CD14-positive monocyte (primary cell): ENCODE measurements around the gene CFAP20DC. TPM values are rescaled to one million over a fixed set of nuclear protein-coding genes. Genes with fewer than 3 reads are reported as not detected.

ENCODE experiments used
- DNase-seq, 3 donors: peaks; one replicate each; pipeline ENCODE4 v3.0.0-alpha.2; 2011 to 2022
- H2AFZ ChIP-seq: 2 replicates; pipeline ENCODE4 v1.6.0; 2012; ENCODE audit warnings: mild to moderate bottlenecking, low read depth, low read length, inconsistent platforms; ENCODE audit not compliant: insufficient read depth, poor library complexity, severe bottlenecking
- H3K27ac ChIP-seq, 2 donors: 1 replicate in 1 of 2; 2 replicates in 1 of 2; pipeline ENCODE4 v1.5.1; 2012 to 2013; ENCODE audit warnings: low read length in 2 of 2, control low read depth in 1 of 2, inconsistent platforms in 1 of 2, low read depth in 1 of 2, mild to moderate bottlenecking in 1 of 2
- H3K27me3 ChIP-seq, 2 donors: one replicate each; pipeline versions ENCODE4 v1.6.0 to v1.6.1; 2011 to 2013; ENCODE audit warnings: low read length in 2 of 2; ENCODE audit not compliant: control insufficient read depth in 2 of 2, insufficient read depth in 2 of 2
- H3K36me3 ChIP-seq, 2 donors: replicated peaks in 1 of 2; 1 replicate in 1 of 2; 2 replicates in 1 of 2; pipeline versions ENCODE4 v1.5.1 to v1.6.1; 2012 to 2013; ENCODE audit warnings: low read length in 2 of 2, control low read depth in 1 of 2, inconsistent platforms in 1 of 2, mild to moderate bottlenecking in 1 of 2; ENCODE audit not compliant: insufficient read depth in 2 of 2, control insufficient read depth in 1 of 2
- H3K4me1 ChIP-seq, 2 donors: 1 replicate in 1 of 2; 2 replicates in 1 of 2; pipeline versions ENCODE4 v1.5.1 to v1.6.1; 2012 to 2013; ENCODE audit warnings: low read length in 2 of 2, control low read depth in 1 of 2, inconsistent platforms in 1 of 2, mild to moderate bottlenecking in 1 of 2, moderate library complexity in 1 of 2; ENCODE audit not compliant: insufficient read depth in 2 of 2, control insufficient read depth in 1 of 2
- H3K4me2 ChIP-seq: replicated peaks from 2 replicates; pipeline ENCODE3; 2012; ENCODE audit warnings: low read length, moderate library complexity, mild to moderate bottlenecking; ENCODE audit not compliant: poor library complexity, severe bottlenecking; ENCODE audit errors: extremely low read depth
- H3K4me3 ChIP-seq, 3 experiments: fragments of 200-600 bp in 1 of 3; sonication (generic) in 1 of 3; replicated peaks in 1 of 3; 1 replicate in 2 of 3; 2 replicates in 1 of 3; pipeline ENCODE4 v1.5.1; 2011 to 2013; ENCODE audit warnings: low read length in 3 of 3, mild to moderate bottlenecking in 3 of 3, control low read depth in 2 of 3, low read depth in 2 of 3, inconsistent platforms in 1 of 3, moderate library complexity in 1 of 3
- H3K79me2 ChIP-seq: 2 replicates; pipeline ENCODE4 v1.6.0; 2012; ENCODE audit warnings: mild to moderate bottlenecking, control low read depth, inconsistent platforms, low read length, moderate library complexity; ENCODE audit not compliant: insufficient read depth
- H3K9ac ChIP-seq: 2 replicates; pipeline ENCODE4 v1.6.0; 2017; ENCODE audit warnings: low read length, mild to moderate bottlenecking; ENCODE audit not compliant: insufficient read depth, poor library complexity, severe bottlenecking
- H3K9me3 ChIP-seq, 2 donors: replicated peaks in 1 of 2; 1 replicate in 1 of 2; 2 replicates in 1 of 2; pipeline versions ENCODE4 v1.5.1 to v1.6.1; 2012 to 2013; ENCODE audit warnings: low read length in 2 of 2, control low read depth in 1 of 2; ENCODE audit not compliant: control insufficient read depth in 1 of 2, insufficient read depth in 1 of 2
- H4K20me1 ChIP-seq: 2 replicates; pipeline ENCODE4 v1.6.0; 2012; ENCODE audit warnings: mild to moderate bottlenecking, low read length, control low read depth, moderate library complexity; ENCODE audit not compliant: insufficient read depth
- H3K27ac Mint-ChIP-seq, 7 donors: one replicate each; pipeline ENCODE4 v1.8.0; 2020; ENCODE audit warnings: mild to moderate bottlenecking in 7 of 7, mixed read lengths in 7 of 7, moderate library complexity in 6 of 7, inconsistent platforms in 2 of 7
- H3K27me3 Mint-ChIP-seq, 3 donors: one replicate each; pipeline ENCODE4 v1.8.0; 2021 to 2022; ENCODE audit warnings: low read depth in 3 of 3, mild to moderate bottlenecking in 3 of 3, mixed read lengths in 3 of 3, moderate library complexity in 3 of 3, inconsistent platforms in 1 of 3
- H3K36me3 Mint-ChIP-seq, 2 donors: one replicate each; pipeline ENCODE4 v1.8.0; 2020; ENCODE audit warnings: mixed read lengths in 2 of 2, inconsistent platforms in 1 of 2, mild to moderate bottlenecking in 1 of 2
- H3K4me1 Mint-ChIP-seq: one replicate; pipeline ENCODE4 v1.8.0; 2020; ENCODE audit warnings: mild to moderate bottlenecking, mixed read lengths
- H3K4me3 Mint-ChIP-seq, 2 donors: one replicate each; pipeline ENCODE4 v1.8.0; 2020; ENCODE audit warnings: mild to moderate bottlenecking in 2 of 2, mixed read lengths in 2 of 2, moderate library complexity in 1 of 2
- H3K9me3 Mint-ChIP-seq, 7 donors: one replicate each; pipeline ENCODE4 v1.8.0; 2020 to 2022; ENCODE audit warnings: mixed read lengths in 7 of 7, mild to moderate bottlenecking in 6 of 7, moderate library complexity in 6 of 7, inconsistent platforms in 2 of 7
- CTCF ChIP-seq: fragments of 200-600 bp; IDR thresholded peaks from one replicate; pipeline ENCODE4 v1.8.0; 2022; ENCODE audit warnings: antibody characterized with exemption, mild to moderate bottlenecking
- WGBS: methylation state at CpG from one replicate; pipeline ENCODE4 v1.1.5; 2013; ENCODE audit warnings: missing lambda C conversion rate; ENCODE audit not compliant: insufficient coverage; 5-methylcytosine and 5-hydroxymethylcytosine counted together
- intact Hi-C, 2 donors: fragments of 100-400 bp; cut with micrococcal nuclease; formaldehyde crosslinking; loops; one replicate each; pipeline versions ENCODE4 v1.15.0 to v1.15.1; 2023
- polyA plus RNA-seq, 3 donors: library from polyadenylated mRNA; depleted of rRNA in 1 of 3; unstranded in 2 of 3; stranded (reverse) in 1 of 3; fragments of 300-500 nt in 2 of 3; fragments of >200 nt in 1 of 3; fragmentation: Illumina TruSeq in 2 of 3; gene quantifications; 1 replicate in 2 of 3; 2 replicates in 1 of 3; pipeline ENCODE4 v1.2.3, GENCODE V29; 2012 to 2021

The CFAP20DC gene
- polyA plus RNA-seq, 3 donors = not detected

GRCh38 chr3:58751882-58752567 lies 297.8 kb downstream of the CFAP20DC start:
- Histone ChIP-seq H3K27ac (no peak overlapping the region), H2AFZ (no peak overlapping the region), H3K4me2 (no peak overlapping the region), H4K20me1 (no peaks in the 10 kb centered on the region), H3K36me3 (no peaks in the 10 kb centered on the region), H3K27me3 (no peaks in the 10 kb centered on the region), H3K4me3 (no peak overlapping the region), H3K9me3 (no peaks in the 10 kb centered on the region), H3K4me1 (no peaks in the 10 kb centered on the region), H3K9ac (no peak overlapping the region), H3K79me2 (no peaks in the 10 kb centered on the region)
- H3K36me3 Mint-ChIP-seq = no peaks in the 10 kb centered on the region
- no peak overlapping the region for H3K4me3 Mint-ChIP-seq
- H3K9me3 Mint-ChIP-seq = no peaks in the 10 kb centered on the region
- 94% methylated on average over 2 of the region's 3 CpGs for WGBS
- H3K4me1 Mint-ChIP-seq = no peaks in the 10 kb centered on the region
- no peak overlapping the region for H3K27ac Mint-ChIP-seq
- intact Hi-C loops = no loop called here
- H3K27me3 Mint-ChIP-seq = peaks cover 0 to 3% (median 1%) of the 10 kb centered on the region in 3 donors
- DNase-seq = no peak
- no peak for TF ChIP-seq CTCF

- H2AFZ ChIP-seq = no peak overlapping the region
- no peak overlapping the region for H3K4me2 ChIP-seq
- no CpG with 5 or more reads among the region's 4 CpGs for WGBS
- H3K9me3 Mint-ChIP-seq = no peaks in the 10 kb centered on the region
- H3K27ac Mint-ChIP-seq = no peak overlapping the region
- H3K36me3 Mint-ChIP-seq = no peaks in the 10 kb centered on the region
- H3K27ac ChIP-seq = no peak overlapping the region
- no peaks in the 10 kb centered on the region for H3K36me3 ChIP-seq
- H3K27me3 ChIP-seq = no peaks in the 10 kb centered on the region
- H3K79me2 ChIP-seq = no peaks in the 10 kb centered on the region
- DNase-seq = no peak
- H3K9ac ChIP-seq = no peak overlapping the region
- peaks cover 0 to 3% (median 1%) of the 10 kb centered on the region in 3 donors for H3K27me3 Mint-ChIP-seq
- H3K4me1 ChIP-seq = no peaks in the 10 kb centered on the region
- no peaks in the 10 kb centered on the region for H3K4me1 Mint-ChIP-seq
- TF ChIP-seq CTCF = no peak
- H4K20me1 ChIP-seq = no peaks in the 10 kb centered on the region
- H3K9me3 ChIP-seq = no peaks in the 10 kb centered on the region
- intact Hi-C loops = no loop called here
- H3K4me3 Mint-ChIP-seq = no peak overlapping the region
- H3K4me3 ChIP-seq = no peak overlapping the region
Observed at GRCh38 chr3:58751235-58751634, 298.6 kb downstream of the CFAP20DC start.
